ENCODE data around the gene NDST3. TPM values are rescaled to one million over a fixed set of nuclear protein-coding genes. Genes with fewer than 3 reads are reported as not detected.

Gene NDST3
- 5.7 and 5.9 TPM in 2 replicates for total RNA-seq
- long read RNA-seq, partial matches to known transcripts = 1 of 3 reads
- long read RNA-seq, other reads (novel, unspliced or antisense) = 2 of 3 reads

DNA sequence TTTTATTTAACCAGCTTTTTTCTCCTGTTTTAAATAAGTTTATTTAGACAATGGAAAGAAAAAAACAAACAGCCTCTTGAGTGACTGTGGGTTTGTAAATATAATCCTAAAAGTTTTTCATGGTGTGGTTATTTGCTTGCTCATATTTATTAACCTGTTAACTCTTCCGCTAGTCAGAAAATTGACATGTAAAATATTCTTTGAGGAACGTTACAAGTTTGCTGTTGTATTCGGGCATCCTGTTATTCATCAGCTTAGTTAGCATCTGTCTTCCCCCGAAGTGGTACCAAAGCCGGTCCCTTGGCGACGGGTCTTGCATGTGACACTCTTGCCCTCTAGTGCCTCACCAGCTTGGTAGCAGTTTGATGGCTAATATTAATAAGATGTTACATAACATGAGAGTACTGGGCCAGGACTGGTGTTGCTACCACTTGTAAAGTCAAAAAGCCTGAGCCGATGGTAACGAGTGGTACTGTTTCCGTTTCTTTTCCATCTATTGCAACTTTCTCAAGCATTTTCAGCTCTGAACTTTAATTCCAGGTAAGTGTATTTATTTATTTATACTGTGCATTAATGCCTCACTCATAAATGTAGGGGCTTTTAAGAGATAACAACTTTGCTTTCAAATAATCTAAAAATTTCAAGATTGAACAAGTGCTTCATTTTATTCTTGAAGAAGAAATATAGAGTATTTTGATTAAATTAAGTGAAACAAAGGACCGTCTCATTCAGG lies at the start of gene NDST3:
Gene NDST3 (plus strand): TSS at position 434 of the 733 bp plus-strand sequence. CDS start 19,425 bp downstream, outside the sequence.
- Mint-ChIP-seq H3K36me3 (ENCODE audit: low read depth) (no peaks in the 10 kb centered on the region), H3K4me1 (peaks cover 13% of the 10 kb centered on the region), H3K4me3 (peak within 1 kb of the TSS; percentile 92), H3K27me3 (ENCODE audit: low read depth) (peaks cover 3% of the 10 kb centered on the region), H3K27ac (ENCODE audit: unreplicated experiment) (no peak within 1 kb of the TSS), H3K9me3 (no peaks in the 10 kb centered on the region)
- TF ChIP-seq, protein P1, sequence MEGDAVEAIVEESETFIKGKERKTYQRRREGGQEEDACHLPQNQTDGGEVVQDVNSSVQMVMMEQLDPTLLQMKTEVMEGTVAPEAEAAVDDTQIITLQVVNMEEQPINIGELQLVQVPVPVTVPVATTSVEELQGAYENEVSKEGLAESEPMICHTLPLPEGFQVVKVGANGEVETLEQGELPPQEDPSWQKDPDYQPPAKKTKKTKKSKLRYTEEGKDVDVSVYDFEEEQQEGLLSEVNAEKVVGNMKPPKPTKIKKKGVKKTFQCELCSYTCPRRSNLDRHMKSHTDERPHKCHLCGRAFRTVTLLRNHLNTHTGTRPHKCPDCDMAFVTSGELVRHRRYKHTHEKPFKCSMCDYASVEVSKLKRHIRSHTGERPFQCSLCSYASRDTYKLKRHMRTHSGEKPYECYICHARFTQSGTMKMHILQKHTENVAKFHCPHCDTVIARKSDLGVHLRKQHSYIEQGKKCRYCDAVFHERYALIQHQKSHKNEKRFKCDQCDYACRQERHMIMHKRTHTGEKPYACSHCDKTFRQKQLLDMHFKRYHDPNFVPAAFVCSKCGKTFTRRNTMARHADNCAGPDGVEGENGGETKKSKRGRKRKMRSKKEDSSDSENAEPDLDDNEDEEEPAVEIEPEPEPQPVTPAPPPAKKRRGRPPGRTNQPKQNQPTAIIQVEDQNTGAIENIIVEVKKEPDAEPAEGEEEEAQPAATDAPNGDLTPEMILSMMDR (conservative IDR thresholded peaks at IDR 0.05) = peak; percentile 75
- peak; percentile 64 for DNase-seq (ENCODE audit: low read depth, low spot score)

DNA sequence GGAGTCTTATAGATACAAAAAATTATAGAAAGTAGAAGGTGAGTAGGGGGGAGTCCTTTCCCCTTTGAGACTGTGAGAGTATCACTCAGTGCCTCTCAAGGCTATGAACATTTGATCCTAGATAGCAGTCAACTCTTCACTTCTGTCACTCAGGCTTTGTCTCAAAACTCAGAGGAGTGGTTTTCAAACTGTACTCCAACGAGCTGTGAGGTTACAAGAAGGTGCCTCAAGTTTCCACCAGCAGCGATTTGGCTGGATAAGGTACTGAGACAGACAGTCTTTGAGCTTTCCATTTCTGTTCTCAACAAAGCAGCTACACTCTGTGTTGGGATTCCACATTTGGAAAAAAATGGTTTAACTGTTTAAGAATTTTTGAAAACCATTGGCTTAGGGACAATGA lies 48.0 kb upstream of the NDST3 start:
- DNase-seq (ENCODE audit: low read depth, low spot score) = no peak
- H3K27me3 Mint-ChIP-seq (ENCODE audit: low read depth) = no peaks in the 10 kb centered on the region
- TF ChIP-seq, protein P1 (conservative IDR thresholded peaks at IDR 0.05) = no peak
- peaks cover 5% of the 10 kb centered on the region for H3K9me3 Mint-ChIP-seq
- H3K36me3 Mint-ChIP-seq (ENCODE audit: low read depth) = no peaks in the 10 kb centered on the region
- H3K27ac Mint-ChIP-seq (ENCODE audit: unreplicated experiment) = no peak overlapping the region
- no peaks in the 10 kb centered on the region for H3K4me1 Mint-ChIP-seq
- no peak overlapping the region for H3K4me3 Mint-ChIP-seq

DNA sequence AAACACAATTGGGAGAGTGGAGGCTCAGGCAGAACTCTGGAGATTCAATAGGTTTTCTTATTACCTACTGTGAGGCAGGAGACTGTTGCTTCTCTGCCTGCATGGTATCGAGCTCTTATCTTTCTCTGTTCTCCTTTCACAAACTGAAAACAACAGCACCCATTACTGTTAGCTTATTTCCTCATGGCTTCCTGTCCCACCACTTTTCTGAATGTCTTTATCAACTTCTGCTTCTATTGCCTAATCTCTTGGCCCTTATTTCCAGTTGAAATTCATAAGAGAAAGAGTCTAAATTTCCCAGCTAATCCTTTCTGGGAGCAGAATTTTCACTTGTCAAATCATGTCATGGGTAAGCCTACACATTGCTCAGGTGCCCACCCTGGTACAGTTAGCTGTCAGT lies 46.8 kb upstream of the NDST3 start:
- no peak for DNase-seq (ENCODE audit: low read depth, low spot score)
- no peaks in the 10 kb centered on the region for H3K4me1 Mint-ChIP-seq
- no peak overlapping the region for H3K27ac Mint-ChIP-seq (ENCODE audit: unreplicated experiment)
- TF ChIP-seq, protein P1 (conservative IDR thresholded peaks at IDR 0.05) = no peak
- H3K27me3 Mint-ChIP-seq (ENCODE audit: low read depth) = no peaks in the 10 kb centered on the region
- H3K4me3 Mint-ChIP-seq = no peak overlapping the region
- no peaks in the 10 kb centered on the region for H3K36me3 Mint-ChIP-seq (ENCODE audit: low read depth)
- peaks cover 2% of the 10 kb centered on the region for H3K9me3 Mint-ChIP-seq

DNA sequence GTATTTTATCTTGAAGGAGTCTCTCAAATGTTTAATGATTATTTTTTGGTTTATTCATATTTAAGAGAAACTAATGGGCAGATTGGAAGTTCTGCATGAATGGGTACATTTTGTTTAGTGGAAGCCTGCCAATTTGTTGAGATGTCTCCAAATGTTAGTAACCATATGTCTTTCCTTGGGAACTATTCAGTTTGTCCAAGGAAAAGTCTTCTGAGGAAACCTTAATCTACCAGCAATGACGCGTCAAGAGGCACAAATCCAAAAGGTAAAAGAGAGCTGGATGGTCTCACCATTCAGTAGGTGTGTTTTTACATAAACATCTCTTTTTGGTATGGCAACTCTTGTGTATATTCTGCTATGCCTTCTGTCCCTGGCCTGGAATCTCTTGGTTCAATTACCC lies 37.4 kb upstream of the NDST3 start:
- Mint-ChIP-seq H3K27me3 (ENCODE audit: low read depth) (no peaks in the 10 kb centered on the region), H3K4me1 (no peaks in the 10 kb centered on the region), H3K4me3 (no peak overlapping the region), H3K27ac (ENCODE audit: unreplicated experiment) (no peak overlapping the region), H3K9me3 (peaks cover 3% of the 10 kb centered on the region), H3K36me3 (ENCODE audit: low read depth) (peaks cover 2% of the 10 kb centered on the region)
- no peak for DNase-seq (ENCODE audit: low read depth, low spot score)
- TF ChIP-seq, protein P1 (conservative IDR thresholded peaks at IDR 0.05) = no peak

DNA sequence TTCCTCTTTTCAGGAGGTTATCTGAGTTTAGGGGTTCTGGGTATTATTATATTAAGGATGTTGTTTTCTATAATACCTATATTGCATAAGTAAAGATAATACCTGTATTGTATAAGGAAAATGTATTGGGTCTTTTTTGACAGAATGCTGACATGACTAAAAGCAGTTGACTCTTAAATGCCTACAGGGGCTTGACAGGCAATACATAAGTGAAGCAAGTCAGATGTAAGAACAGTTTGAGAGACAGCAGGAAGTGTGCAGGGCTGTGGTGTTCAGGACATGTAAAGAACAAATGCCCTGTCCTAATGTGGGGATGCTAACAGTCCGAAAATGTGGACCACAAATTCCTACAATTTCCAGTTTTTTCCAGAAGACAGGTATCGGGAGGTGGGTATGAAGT lies 30.2 kb upstream of the NDST3 start:
- no peak overlapping the region for H3K4me3 Mint-ChIP-seq
- TF ChIP-seq, protein P1 (conservative IDR thresholded peaks at IDR 0.05) = no peak
- no peaks in the 10 kb centered on the region for H3K9me3 Mint-ChIP-seq
- H3K27ac Mint-ChIP-seq (ENCODE audit: unreplicated experiment) = no peak overlapping the region
- no peaks in the 10 kb centered on the region for H3K27me3 Mint-ChIP-seq (ENCODE audit: low read depth)
- no peaks in the 10 kb centered on the region for H3K4me1 Mint-ChIP-seq
- no peaks in the 10 kb centered on the region for H3K36me3 Mint-ChIP-seq (ENCODE audit: low read depth)
- no peak for DNase-seq (ENCODE audit: low read depth, low spot score)

Measured in neural crest cell (in vitro differentiated cells).